Transverse colon (tissue), 4 donors: ENCODE measurements around the gene MKRN2.

ENCODE experiments used
- POLR2A ChIP-seq: fragments of 450-650 bp; IDR thresholded peaks from one replicate; pipeline ENCODE4 v1.6.1; 2016; ENCODE audit warnings: antibody characterized with exemption, mild to moderate bottlenecking, moderate library complexity
- POLR2AphosphoS5 ChIP-seq, 3 donors: sonication (generic); formaldehyde crosslinking; IDR thresholded peaks; one replicate each; pipeline ENCODE4 v1.6.1; 2016; ENCODE audit warnings: antibody characterized with exemption in 3 of 3
- TF ChIP-seq, protein P1 (sequence below), 5 experiments: fragments of 200-600 bp in 3 of 5; fragments of 450-650 bp in 2 of 5; sonication (generic) in 3 of 5; IDR thresholded peaks; 1 replicate in 2 of 5; 2 replicates in 3 of 5; pipeline ENCODE4 v1.5.1; 2016 to 2017; ENCODE audit warnings: antibody characterized with exemption in 5 of 5, inconsistent platforms in 3 of 5, mild to moderate bottlenecking in 2 of 5, moderate library complexity in 1 of 5

DNA sequence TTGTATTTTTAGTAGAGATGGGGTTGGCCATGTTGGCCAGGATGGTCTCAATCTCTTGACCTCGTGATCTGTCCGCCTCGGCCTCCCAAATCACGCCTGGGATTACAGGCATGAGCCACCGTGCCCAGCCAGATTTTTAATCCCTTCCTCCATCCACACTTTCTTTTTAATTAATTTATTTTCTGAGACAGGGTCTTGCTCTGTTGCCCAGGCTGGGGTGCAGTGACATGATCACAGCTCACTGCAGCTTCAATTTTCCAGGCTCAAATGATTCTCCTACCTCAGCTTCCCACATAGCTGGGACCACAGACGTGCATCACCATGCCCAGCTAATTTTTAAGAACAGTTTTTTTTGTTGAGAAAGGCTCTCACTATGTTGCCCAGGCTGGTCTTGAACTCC, 63.4 kb downstream of the MKRN2 start:
- TF ChIP-seq, protein P1, sequence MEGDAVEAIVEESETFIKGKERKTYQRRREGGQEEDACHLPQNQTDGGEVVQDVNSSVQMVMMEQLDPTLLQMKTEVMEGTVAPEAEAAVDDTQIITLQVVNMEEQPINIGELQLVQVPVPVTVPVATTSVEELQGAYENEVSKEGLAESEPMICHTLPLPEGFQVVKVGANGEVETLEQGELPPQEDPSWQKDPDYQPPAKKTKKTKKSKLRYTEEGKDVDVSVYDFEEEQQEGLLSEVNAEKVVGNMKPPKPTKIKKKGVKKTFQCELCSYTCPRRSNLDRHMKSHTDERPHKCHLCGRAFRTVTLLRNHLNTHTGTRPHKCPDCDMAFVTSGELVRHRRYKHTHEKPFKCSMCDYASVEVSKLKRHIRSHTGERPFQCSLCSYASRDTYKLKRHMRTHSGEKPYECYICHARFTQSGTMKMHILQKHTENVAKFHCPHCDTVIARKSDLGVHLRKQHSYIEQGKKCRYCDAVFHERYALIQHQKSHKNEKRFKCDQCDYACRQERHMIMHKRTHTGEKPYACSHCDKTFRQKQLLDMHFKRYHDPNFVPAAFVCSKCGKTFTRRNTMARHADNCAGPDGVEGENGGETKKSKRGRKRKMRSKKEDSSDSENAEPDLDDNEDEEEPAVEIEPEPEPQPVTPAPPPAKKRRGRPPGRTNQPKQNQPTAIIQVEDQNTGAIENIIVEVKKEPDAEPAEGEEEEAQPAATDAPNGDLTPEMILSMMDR (IDR thresholded peaks at IDR 0.05) = no peak
- TF ChIP-seq POLR2A (no peak), POLR2AphosphoS5 (IDR thresholded peaks at IDR 0.05) (no peak)
